ENCODE results near the gene HOXD11. TPM values are rescaled to one million over a fixed set of nuclear protein-coding genes. Genes with fewer than 3 reads are reported as not detected.

HOXD11 gene
- total RNA-seq, 4 donors from 2014 or later: 0.88 to 34.6 (median 8.6) TPM; not detected in 1

GRCh38 chr2:176098366-176099158 lies 8.5 kb upstream of the HOXD11 start:
- TF ChIP-seq CTCF (IDR thresholded peaks at IDR 0.05) (no peak), POLR2A (IDR thresholded peaks at IDR 0.05) (no peak)
- peaks cover 45 to 71% of the 10 kb centered on the region in 2 donors for H3K27me3 ChIP-seq
- intact Hi-C loops (cut with DNase I; ENCODE audit: low total_unique reads): no loop called here
- no peak overlapping the region for H3K27ac ChIP-seq
- DNase-seq: no peak
- H3K36me3 ChIP-seq: no peaks in the 10 kb centered on the region
- peaks cover 0 to 16% of the 10 kb centered on the region in 2 donors for H3K4me1 ChIP-seq
- no peaks in the 10 kb centered on the region for H3K9me3 ChIP-seq
- H3K4me3 ChIP-seq: no peak overlapping the region

GRCh38 chr2:176099159-176099727 lies 7.8 kb upstream of the HOXD11 start:
- intact Hi-C loops (cut with DNase I; ENCODE audit: low total_unique reads): no loop called here
- TF ChIP-seq CTCF (IDR thresholded peaks at IDR 0.05): no peak
- no peaks in the 10 kb centered on the region for H3K9me3 ChIP-seq
- DNase-seq: no peak
- no peaks in the 10 kb centered on the region for H3K36me3 ChIP-seq
- no peak overlapping the region for H3K27ac ChIP-seq
- peaks cover 0 to 16% of the 10 kb centered on the region in 2 donors for H3K4me1 ChIP-seq
- H3K27me3 ChIP-seq: peaks cover 44 to 64% of the 10 kb centered on the region in 2 donors
- no peak overlapping the region for H3K4me3 ChIP-seq

- Histone ChIP-seq H3K27me3 (peaks cover 39 to 57% of the 10 kb centered on the region in 2 donors), H3K9me3 (no peaks in the 10 kb centered on the region), H3K4me1 (peaks cover 0 to 16% of the 10 kb centered on the region in 2 donors), H3K27ac (no peak within 1 kb of the TSS), H3K36me3 (no peaks in the 10 kb centered on the region), H3K4me3 (no peak within 1 kb of the TSS)
- TF ChIP-seq POLR2A (IDR thresholded peaks at IDR 0.05) (no peak), CTCF (IDR thresholded peaks at IDR 0.05) (no peak)
- DNase-seq: no peak
- intact Hi-C loops (cut with DNase I; ENCODE audit: low total_unique reads): no loop called here
Measured at GRCh38 chr2:176099728-176100546, 7.1 kb upstream of the HOXD11 start, which contains the start of gene HOXD12. HOXD12 (plus strand) TSS chr2:176099795; CDS start chr2:176099802, 7 bp downstream.

DNA sequence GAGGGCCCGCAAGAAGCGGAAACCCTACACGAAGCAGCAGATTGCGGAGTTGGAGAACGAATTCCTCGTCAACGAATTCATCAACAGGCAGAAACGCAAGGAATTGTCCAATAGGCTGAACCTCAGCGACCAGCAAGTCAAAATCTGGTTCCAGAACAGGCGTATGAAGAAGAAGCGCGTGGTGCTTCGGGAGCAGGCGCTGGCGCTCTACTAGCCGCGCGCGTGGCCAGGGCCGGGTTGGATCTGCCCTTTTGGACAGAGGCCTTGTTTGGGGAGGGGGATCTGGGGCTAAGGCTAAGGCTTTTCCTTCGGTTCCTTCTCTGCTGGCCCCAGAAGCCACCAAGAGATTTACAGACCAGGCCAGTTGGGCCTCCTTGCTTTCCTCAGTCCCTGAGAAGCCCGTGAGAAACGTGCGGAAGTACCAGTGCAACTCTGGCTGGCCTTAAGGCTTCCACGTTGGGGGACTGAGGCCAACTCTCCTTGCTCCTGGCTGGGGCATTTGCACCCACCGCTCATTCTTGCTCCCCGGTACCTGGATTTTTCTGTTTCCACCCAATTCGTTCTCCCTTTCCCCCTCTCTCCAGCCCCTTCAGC lies 6.4 kb upstream of the HOXD11 start:
- Histone ChIP-seq H3K4me1 (peaks cover 0 to 16% of the 10 kb centered on the region in 2 donors), H3K27me3 (peaks cover 31 to 50% of the 10 kb centered on the region in 2 donors), H3K36me3 (no peaks in the 10 kb centered on the region), H3K9me3 (no peaks in the 10 kb centered on the region), H3K4me3 (no peak overlapping the region), H3K27ac (no peak overlapping the region)
- intact Hi-C loops (cut with DNase I; ENCODE audit: low total_unique reads): no loop called here
- DNase-seq: no peak
- TF ChIP-seq CTCF (IDR thresholded peaks at IDR 0.05) (no peak), POLR2A (IDR thresholded peaks at IDR 0.05) (no peak)
